CD4-positive, alpha-beta T cell treated with Interleukin-6 for 4 hours (primary cell): Measurements from ENCODE around the gene SHISA8.
"Not testable (repeated sequence)": the region's sequence is repeated elsewhere in the genome, so short reads cannot be mapped to it uniquely, and the experiment has no call there.

Experiments used
- DNase-seq: peaks from one replicate; pipeline ENCODE4 v3.0.0-alpha.2; 2020; ENCODE audit warnings: mixed read lengths

SHISA8 gene

DNA sequence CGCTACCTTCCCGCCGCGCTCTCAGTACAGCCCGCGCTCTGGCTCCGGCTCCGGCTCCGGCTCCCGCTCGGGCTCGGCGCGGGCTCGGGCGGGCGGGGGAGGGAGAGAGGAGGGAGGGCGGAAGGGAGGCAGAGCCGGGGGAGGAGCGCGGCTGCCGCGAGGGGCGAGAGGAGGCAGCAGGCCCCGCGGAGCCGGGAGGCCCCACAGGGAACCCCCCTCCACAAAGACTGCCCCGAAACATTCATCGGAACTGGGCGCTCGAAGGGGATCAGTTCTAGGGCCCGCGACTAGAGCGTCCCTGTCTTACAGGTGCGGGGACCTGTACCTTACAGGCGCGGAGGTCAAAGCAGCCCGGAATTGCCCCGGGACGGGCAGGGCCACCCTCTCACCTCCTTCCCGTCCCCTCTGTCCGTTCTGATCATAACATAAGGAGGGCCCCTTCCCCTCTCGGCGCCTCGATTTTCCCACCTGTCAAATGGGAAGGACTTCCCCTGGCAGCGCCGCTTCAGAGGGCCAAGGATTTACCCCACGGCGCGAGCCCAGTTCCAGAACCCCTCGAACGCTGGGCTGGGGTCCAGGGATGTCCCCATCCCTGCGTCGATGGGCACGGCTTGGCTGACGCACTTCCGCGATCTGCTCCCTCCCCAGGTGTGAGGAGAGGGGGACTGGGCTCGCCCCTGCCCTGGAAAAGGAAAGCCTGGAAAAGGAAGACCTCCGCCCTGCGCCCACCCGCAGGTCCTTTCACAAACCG lies at the start of gene SHISA8:
SHISA8 (minus strand) TSS at position 40 of the 751 bp plus-strand sequence. CDS start 407 bp downstream, outside the sequence.
- DNase-seq = peak; percentile 76

DNA sequence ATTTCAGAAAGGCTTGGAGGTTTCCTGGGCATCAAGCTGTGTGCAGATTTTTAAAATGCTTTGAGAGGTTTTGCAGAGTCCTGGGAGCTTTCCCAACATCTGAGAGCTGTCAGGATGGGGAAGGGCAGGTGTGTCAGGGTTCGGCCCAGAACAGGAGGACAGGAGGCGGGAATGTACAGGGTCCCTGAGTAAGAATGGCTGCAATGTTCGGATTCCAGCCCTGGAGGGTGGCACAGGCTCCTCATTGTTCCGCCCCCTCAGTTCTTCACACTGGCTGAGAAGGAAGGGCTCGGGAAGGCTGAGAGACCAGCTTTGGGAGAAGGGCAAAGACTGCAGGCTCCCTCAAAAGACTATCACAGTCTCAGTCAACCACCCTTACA lies 49.2 kb upstream of the SHISA8 start:
- DNase-seq = no peak

GRCh38 chr22:41963453-41964111 lies 48.7 kb upstream of the SHISA8 start:
- no peak for DNase-seq

GRCh38 chr22:41957941-41958556 lies 43.2 kb upstream of the SHISA8 start:
- no peak for DNase-seq

GRCh38 chr22:41952713-41953112 lies 37.8 kb upstream of the SHISA8 start:
- no peak for DNase-seq

DNA sequence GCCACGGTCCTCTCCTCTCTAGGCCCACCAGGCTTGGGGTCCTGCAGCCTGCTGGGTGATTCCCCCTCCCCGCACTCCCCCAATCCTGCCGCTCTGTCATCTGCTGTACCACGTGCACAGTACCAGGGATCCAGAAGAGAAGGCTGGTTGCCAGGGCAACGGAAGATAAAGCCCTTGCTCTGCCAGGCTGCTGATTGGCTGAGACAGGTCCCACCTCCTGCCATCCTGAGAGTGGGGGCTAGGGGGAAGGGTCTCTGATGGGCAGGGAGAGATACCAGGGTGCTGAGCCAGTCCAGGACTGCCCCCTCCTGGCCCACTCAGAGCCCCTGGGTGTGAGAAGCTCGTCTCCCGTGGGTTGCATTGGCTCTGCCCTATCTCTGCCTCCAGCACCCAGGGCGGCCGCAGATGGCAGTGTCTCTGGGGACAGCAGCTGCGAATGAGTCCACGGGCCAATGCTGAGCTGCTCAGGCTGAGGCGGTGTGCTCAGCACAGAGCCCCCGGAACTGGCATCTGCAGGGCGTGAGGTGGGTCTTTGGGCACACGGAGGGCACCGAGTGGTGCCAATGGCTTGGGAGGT lies 37.1 kb upstream of the SHISA8 start, which contains the start of gene SMIM45:
SMIM45 (plus strand) TSS at position 253 of the 577 bp plus-strand sequence.
- DNase-seq = no peak

- no peak for DNase-seq
These were observed 34.6 kb upstream of the SHISA8 start for GRCh38 chr22:41949297-41949965.

DNA sequence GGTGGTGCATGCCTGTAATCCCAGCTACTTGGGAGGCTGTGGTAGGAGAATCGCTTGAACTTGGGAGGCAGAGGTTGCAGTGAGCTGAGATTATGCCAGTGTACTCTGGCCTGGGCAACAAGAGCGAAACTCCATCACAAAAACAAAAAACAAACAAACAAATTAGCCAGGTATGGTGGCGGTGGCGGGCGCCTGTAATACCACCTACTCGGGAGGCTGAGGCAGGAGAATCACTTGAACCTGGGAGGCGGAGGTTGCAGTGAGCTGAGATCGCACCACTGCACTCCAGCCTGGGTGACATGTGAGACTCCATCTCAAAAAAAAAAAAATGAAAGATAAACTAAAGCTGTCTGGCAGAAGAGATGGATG lies 34.0 kb upstream of the SHISA8 start:
- not testable (repeated sequence) for DNase-seq

GRCh38 chr22:41948142-41948541 lies 33.3 kb upstream of the SHISA8 start:
- DNase-seq = no peak

DNA sequence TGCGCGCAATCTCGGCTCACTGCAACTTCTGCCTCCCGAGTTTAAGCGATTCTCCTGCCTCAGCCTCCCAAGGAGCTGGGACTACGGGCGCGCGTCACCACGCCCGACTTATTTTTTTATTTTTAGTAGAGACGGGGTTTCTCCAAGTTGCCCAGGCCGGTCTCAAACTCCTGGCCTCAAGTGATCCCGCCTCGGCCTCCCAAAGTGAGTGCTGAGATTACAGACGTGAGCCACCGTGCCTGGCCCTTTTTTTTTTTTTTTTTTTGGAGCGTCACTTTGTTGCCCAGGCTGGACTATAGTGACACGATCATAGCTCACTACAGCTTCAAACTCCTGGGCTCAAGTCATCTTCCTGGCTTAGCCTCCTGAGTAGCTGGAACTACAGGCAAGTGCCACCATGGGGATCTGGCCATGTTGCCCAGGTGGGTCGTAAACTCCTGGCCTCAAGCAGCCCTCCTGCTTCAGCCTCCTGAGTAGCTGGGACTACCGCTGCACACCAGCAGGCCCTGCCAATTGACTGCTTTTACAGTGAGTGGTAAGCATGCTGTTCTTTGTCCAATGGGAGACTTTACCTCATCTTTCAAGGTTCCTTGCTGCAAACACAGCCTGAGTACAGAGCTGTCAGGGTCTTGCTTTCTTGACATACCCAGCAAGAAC lies 32.7 kb upstream of the SHISA8 start:
- DNase-seq = no peak

GRCh38 chr22:41946629-41947423 lies 32.0 kb upstream of the SHISA8 start, which contains the start of gene CENPM:
CENPM (minus strand) TSS chr22:41947152; CDS start chr22:41947076, 76 bp downstream.
- peak; percentile 90 for DNase-seq

GRCh38 chr22:41943661-41944209 lies 28.9 kb upstream of the SHISA8 start:
- DNase-seq = no peak

GRCh38 chr22:41940832-41941765 lies 26.2 kb upstream of the SHISA8 start:
- peak; percentile 89 for DNase-seq

- DNase-seq = peak; percentile 93
These were observed 25.3 kb upstream of the SHISA8 start for GRCh38 chr22:41939981-41940831.

- DNase-seq = no peak
These were observed 22.0 kb upstream of the SHISA8 start for GRCh38 chr22:41936894-41937169.

- no peak for DNase-seq
These were observed 20.6 kb upstream of the SHISA8 start for GRCh38 chr22:41935509-41935908.

DNA sequence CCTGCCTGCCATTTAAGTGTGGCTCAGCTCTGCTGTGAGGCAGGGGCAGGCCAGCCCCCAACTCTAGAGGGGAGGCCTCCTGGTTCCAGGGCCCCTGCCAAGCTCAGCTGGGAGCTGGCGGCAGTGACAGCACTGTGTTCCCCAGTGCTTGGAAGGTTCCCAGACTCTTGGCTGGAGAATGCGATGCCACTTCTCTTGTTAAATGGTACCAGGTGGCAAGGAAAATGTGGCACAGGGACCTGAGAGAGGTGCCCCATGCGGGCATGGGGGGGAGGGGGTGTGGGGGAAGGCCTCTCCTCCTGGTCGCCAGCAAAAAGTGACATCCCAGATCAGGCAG lies 20.1 kb upstream of the SHISA8 start:
- DNase-seq = no peak

DNA sequence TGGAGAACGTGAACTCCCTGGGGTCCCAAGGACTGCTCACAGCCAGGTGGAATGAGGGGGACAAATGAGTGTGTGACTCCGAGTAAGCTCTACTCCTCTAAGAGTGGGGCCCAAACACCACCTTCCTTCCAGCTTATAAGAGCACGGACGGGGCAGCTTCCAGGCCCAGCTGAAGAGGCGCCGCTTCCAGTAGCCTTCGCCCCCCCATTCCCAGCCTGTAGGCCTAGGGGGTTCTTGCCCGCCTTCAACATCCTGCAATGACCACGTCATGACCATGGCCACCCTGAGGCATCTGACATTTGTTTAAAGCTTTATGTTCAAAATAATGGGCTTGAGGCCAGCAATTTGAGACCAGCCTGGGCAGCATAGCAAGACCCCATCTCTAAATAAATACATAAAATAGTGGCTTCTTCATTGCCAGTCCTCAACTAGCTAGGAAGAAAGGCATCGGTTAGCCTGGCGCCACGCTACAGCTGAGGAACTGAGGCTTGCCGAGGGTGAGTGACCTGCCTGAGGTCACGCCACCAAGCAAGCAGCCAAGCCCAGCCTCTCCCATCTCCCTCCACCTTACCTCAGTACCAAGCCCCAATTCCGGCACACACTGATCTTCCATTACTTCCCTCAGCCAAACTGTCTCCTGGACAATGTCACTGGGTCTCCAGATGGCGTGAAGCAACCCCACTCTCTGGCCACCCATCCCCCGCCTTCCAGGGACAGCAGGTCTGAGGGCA lies 19.6 kb upstream of the SHISA8 start:
- no peak for DNase-seq
